ENCODE results near the gene CEBPA. TPM values are rescaled to one million over a fixed set of nuclear protein-coding genes. Genes with fewer than 3 reads are reported as not detected.

Gene CEBPA
- total RNA-seq, 3 donors from 2014 or later: 1.0 to 1.5 (median 1.5) TPM

- H3K27me3 Mint-ChIP-seq (ENCODE audit: low read depth): peaks cover 7% of the 10 kb centered on the region
- ATAC-seq (no peak), DNase-seq (no peak)
- no peaks in the 10 kb centered on the region for H3K9me3 Mint-ChIP-seq
- H3K36me3 Mint-ChIP-seq (ENCODE audit: insufficient read depth): no peaks in the 10 kb centered on the region
- no peaks in the 10 kb centered on the region for H3K4me1 Mint-ChIP-seq (ENCODE audit: low read depth)
- H3K4me3 Mint-ChIP-seq: no peak overlapping the region
Measured at GRCh38 chr19:33252418-33252962, 49.8 kb downstream of the CEBPA start.

- no peak for ATAC-seq
- Mint-ChIP-seq H3K36me3 (ENCODE audit: insufficient read depth) (no peaks in the 10 kb centered on the region), H3K9me3 (no peaks in the 10 kb centered on the region)
Measured at GRCh38 chr19:33251526-33252090, 50.7 kb downstream of the CEBPA start.

GRCh38 chr19:33251076-33251475, 51.3 kb downstream of the CEBPA start:
- Mint-ChIP-seq H3K36me3 (ENCODE audit: insufficient read depth) (no peaks in the 10 kb centered on the region), H3K4me3 (no peak overlapping the region), H3K9me3 (no peaks in the 10 kb centered on the region), H3K4me1 (ENCODE audit: low read depth) (no peaks in the 10 kb centered on the region), H3K27me3 (ENCODE audit: low read depth) (peaks cover 7% of the 10 kb centered on the region)
- no peak for DNase-seq
- no peak for ATAC-seq

More at GRCh38 chr19:33251526-33252090, 50.7 kb downstream of the CEBPA start:
- no peak for DNase-seq
- no peak overlapping the region for H3K4me3 Mint-ChIP-seq
- peaks cover 7% of the 10 kb centered on the region for H3K27me3 Mint-ChIP-seq (ENCODE audit: low read depth)
- H3K4me1 Mint-ChIP-seq (ENCODE audit: low read depth): no peaks in the 10 kb centered on the region

- no peak overlapping the region for H3K4me3 Mint-ChIP-seq
- H3K36me3 Mint-ChIP-seq (ENCODE audit: insufficient read depth): no peaks in the 10 kb centered on the region
- no peak for ATAC-seq
- H3K9me3 Mint-ChIP-seq: no peaks in the 10 kb centered on the region
- H3K27me3 Mint-ChIP-seq (ENCODE audit: low read depth): peaks cover 4% of the 10 kb centered on the region
- no peak for DNase-seq
- H3K4me1 Mint-ChIP-seq (ENCODE audit: low read depth): no peaks in the 10 kb centered on the region
Measured at GRCh38 chr19:33250500-33250899, 51.8 kb downstream of the CEBPA start.

Other genes with a start within 250 kb of the CEBPA start
- 1 to 10 TPM; 1.3 to 3.4 (median 1.9) TPM for gene RHPN2, start 237.6 kb downstream of the CEBPA start, total RNA-seq
- 10 to 100 TPM; 12.4 to 14.7 (median 13.0) TPM for gene GPATCH1, start 221.4 kb downstream of the CEBPA start, total RNA-seq
- not detected for gene WDR88, start 170.4 kb downstream of the CEBPA start, total RNA-seq
- under 1 TPM; 0.14 to 0.84 (median 0.71) TPM for gene LRP3, start 108.2 kb downstream of the CEBPA start, total RNA-seq
- gene SLC7A10, start 76.7 kb downstream of the CEBPA start, total RNA-seq: not detected
- 10 to 100 TPM; 28.8 to 32.2 (median 28.8) TPM for gene CEBPG, start 71.2 kb upstream of the CEBPA start, total RNA-seq
- 10 to 100 TPM; 54.2 to 57.2 (median 55.1) TPM for gene PEPD, start 219.3 kb upstream of the CEBPA start, total RNA-seq